A549 treated with CpdA at 1 μM for 4 hours (cell line): ENCODE measurements around the gene SPINK5. TPM values are rescaled to one million over a fixed set of nuclear protein-coding genes. Genes with fewer than 3 reads are reported as not detected.

Experiments used
- total RNA-seq: library from RNA; stranded (reverse); fragments of 200-300 nt; extraction: Qiagen RNA extraction; gene quantifications from 5 replicates; pipeline ENCODE4 v1.2.3, GENCODE V29; 2022; ENCODE audit warnings: low read depth

Gene SPINK5, protein sequence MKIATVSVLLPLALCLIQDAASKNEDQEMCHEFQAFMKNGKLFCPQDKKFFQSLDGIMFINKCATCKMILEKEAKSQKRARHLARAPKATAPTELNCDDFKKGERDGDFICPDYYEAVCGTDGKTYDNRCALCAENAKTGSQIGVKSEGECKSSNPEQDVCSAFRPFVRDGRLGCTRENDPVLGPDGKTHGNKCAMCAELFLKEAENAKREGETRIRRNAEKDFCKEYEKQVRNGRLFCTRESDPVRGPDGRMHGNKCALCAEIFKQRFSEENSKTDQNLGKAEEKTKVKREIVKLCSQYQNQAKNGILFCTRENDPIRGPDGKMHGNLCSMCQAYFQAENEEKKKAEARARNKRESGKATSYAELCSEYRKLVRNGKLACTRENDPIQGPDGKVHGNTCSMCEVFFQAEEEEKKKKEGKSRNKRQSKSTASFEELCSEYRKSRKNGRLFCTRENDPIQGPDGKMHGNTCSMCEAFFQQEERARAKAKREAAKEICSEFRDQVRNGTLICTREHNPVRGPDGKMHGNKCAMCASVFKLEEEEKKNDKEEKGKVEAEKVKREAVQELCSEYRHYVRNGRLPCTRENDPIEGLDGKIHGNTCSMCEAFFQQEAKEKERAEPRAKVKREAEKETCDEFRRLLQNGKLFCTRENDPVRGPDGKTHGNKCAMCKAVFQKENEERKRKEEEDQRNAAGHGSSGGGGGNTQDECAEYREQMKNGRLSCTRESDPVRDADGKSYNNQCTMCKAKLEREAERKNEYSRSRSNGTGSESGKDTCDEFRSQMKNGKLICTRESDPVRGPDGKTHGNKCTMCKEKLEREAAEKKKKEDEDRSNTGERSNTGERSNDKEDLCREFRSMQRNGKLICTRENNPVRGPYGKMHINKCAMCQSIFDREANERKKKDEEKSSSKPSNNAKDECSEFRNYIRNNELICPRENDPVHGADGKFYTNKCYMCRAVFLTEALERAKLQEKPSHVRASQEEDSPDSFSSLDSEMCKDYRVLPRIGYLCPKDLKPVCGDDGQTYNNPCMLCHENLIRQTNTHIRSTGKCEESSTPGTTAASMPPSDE
- total RNA-seq = not detected in 5 replicates

GRCh38 chr5:148063861-148064260 is at the start of gene SPINK5:
Gene SPINK5, plus strand, starts transcription at chr5:148063980. Its CDS starts 65 bp downstream, at chr5:148064045.

DNA sequence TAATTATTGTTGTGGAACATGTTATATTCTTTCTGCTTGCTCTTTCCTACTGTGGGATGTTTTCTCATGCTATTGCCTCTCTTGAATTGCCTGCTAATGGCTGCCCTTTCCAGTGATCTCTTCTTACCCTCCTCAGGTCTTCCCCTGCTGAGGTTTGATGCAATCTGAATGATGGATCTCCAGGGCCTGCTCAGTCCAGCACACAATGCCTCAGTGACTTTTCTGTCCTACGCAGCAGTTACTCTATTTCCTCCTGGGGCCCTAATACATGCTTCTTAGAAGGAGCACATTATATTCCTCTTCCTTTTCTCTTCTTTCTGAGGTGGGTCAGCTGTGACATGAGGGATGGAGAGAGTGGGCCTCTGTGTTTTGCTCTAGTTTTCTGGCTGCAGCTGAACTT is 104.5 kb downstream of the SPINK5 start, which contains the start of gene SPINK14:
TSS of gene SPINK14 (plus strand) at position 301 of the 400 bp plus-strand sequence. CDS start 1,187 bp downstream, outside the sequence.

Other genes with a start within 250 kb of the SPINK5 start
- 0.57 to 1.9 TPM (median 0.92 TPM) in 4 of 5 replicates, not detected in the other for gene SPINK1, start 232.3 kb upstream of the SPINK5 start, total RNA-seq
- not detected in 5 replicates for gene SCGB3A2, start 185.3 kb upstream of the SPINK5 start, total RNA-seq
- gene C5orf46, start 157.4 kb upstream of the SPINK5 start, total RNA-seq = not detected in 5 replicates
- not detected in 5 replicates for gene SPINK14, start 104.6 kb downstream of the SPINK5 start, total RNA-seq
- gene SPINK6, start 139.1 kb downstream of the SPINK5 start, total RNA-seq = 0.26 to 1.4 TPM (median 0.37 TPM) in 5 replicates
- not detected in 5 replicates for gene MARCOL, start 174.5 kb downstream of the SPINK5 start, total RNA-seq
- gene SPINK13, start 204.8 kb downstream of the SPINK5 start, total RNA-seq = not detected in 5 replicates
- not detected in 5 replicates for gene SPINK7, start 248.4 kb downstream of the SPINK5 start, total RNA-seq